GM21515 (cell line): ENCODE results near the gene PYCR2.
"Not testable (repeated sequence)": the region's sequence is repeated elsewhere in the genome, so short reads cannot be mapped to it uniquely, and the experiment has no call there.

ENCODE experiments used
- ATAC-seq: cut with Tn5 transposase; IDR thresholded peaks from one replicate; pipeline ENCODE4 v1.9.1; 2021; ENCODE audit not compliant: unreplicated experiment

PYCR2 gene

DNA sequence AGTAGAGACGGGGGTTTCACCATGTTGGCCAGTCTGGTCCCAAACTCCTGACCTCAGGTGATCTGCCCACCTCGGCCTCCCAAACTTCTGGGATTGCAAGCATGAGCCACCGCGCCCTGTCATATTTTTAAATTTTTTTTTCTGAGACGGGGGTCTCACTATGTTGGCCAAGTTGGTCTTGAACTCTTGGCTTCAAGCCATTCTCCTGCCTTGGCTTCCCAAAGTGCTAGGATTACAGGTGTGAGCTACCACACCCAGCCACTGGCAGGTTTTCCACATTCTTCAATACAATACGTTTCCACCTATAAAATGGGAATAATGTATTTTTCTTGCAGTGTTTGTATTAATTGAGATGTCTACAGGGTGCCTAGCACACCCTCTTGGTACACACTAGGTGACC lies 31.7 kb downstream of the PYCR2 start:
- no peak for ATAC-seq

DNA sequence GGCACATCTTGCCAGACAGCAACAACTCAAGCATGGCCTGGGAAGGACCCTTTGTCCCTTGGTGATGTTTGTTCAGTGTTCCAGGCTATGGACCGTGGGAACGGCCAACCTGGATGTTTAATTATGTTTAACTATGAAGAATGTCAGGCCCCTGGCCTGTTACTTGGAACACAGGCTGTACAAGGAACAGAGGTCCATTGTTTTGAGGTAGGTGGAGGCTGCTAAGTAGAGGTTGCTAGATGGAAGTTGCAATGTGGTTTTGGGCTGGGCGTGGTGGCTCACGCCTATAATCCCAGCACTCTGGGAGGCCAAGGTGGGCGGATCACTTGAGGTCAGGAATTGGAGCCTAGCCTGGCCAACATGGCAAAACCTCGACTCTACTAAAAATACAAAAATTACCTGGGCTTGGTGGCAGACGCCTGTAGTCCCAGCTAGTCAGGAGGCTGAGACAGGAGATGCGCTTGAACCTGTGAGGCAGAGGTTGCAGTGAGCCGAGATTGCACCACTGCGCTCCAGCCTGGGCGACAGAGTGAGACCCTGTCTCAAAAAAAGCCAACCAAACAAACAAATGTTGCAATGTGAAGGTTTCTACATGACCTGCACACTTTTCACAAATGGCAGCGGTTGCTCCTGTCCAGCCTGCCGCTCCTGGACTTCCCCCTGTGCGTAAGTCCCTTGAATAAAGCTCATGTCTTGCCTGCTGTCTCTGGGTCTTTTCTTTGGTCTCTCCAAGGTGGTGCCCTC lies 32.6 kb downstream of the PYCR2 start:
- no peak for ATAC-seq

GRCh38 chr1:225890346-225891228 lies 33.5 kb downstream of the PYCR2 start:
- no peak for ATAC-seq

DNA sequence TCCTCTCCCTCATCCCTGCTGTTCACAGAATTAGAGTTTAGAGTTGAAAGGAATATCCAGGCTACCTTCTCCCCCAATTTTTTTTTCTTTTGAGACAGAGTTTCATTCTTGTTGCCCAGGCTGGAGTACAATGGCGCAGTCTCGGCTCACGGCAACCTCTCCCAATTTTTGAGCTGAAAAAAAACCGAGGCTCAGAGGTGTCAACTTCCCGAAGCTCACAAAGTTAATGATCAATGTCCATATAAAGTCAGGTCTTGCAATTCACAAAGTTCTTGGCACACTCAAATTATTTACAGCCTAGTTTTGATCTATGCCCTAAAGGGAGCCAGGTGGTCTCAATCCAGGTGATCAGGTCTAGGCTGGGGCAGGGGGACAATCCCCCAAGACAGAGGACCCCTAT lies 34.3 kb downstream of the PYCR2 start:
- no peak for ATAC-seq

GRCh38 chr1:225888898-225889601 lies 35.0 kb downstream of the PYCR2 start, which contains the start of gene LEFTY1:
TSS of gene LEFTY1 (minus strand) at chr1:225889146. CDS start at chr1:225889066, 80 bp downstream.
- no peak for ATAC-seq

GRCh38 chr1:225888289-225888897 lies 35.7 kb downstream of the PYCR2 start:
- no peak for ATAC-seq

DNA sequence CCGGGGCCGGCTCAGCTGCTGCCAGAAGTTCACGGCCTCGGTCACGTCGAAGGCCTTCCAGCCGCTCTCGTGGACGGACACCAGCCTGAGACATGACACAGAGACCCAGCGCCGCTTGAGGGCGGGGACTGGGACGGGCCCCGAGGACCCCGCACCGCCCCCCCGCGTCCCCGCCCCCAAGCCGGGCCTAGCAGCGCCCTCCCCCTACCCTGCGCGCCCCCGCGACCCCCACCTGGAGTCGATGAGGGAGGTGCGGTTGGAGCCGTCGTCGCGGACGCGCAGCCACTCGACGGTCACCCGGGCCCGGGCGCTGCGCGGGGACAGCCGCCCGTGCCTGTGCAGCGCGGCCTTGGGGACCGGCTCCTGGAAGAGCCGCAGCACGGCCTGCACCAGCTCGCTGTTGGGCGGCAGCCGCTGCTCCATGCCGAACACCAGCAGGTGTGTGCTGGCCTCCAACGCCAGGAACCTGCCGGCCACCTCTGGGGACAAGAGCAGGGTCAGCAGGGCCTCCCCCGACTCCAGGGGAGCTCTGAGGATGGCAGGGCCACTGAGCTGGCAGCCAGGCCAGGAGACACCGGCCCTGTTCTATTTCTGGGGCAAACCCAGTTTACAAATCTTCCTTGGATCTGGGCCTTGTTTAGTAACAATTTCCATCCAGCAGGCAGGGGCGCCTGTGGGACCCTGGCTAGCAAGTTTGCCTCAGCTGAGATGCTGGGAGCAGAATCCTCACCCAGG lies 36.3 kb downstream of the PYCR2 start:
- ATAC-seq, result not testable (repeated sequence)

GRCh38 chr1:225887030-225887314 lies 37.1 kb downstream of the PYCR2 start:
- ATAC-seq, result no peak

GRCh38 chr1:225886159-225887029 lies 37.7 kb downstream of the PYCR2 start:
- ATAC-seq, result no peak

GRCh38 chr1:225885336-225885735 lies 38.7 kb downstream of the PYCR2 start:
- ATAC-seq, result no peak

DNA sequence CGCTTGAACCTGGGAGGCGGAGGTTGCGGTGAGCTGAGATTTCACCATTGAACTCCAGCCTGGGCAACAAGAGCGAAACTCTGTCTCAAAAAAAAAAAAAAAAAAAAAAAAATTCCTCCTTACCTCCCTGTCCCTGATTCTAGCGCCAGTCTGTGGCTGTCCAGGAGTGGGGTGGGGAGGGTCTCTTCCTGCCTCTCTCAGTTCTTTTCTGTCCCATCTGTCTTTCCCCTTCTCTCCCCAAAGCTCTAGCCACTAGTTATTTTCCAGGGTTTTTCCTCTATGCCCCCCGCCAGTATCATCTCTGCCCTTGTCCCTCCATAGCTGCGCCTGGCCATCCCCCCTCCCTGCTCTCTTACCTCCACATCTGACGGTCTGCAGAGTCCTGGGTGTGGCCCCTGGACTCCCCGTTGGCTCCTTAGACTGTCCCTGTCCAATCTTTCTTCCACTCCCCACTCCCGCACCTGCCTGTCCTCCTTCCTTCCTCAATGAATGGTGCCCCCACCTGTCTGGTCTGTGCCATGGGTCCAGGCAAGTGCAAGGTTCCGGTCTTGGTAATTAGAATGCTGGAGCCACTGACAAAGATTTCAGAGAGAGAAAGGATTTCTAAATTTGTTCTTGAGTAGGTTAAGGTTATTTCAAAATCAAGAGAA lies 40.3 kb downstream of the PYCR2 start:
- no peak for ATAC-seq

- peak; percentile 26 for ATAC-seq
Observed at GRCh38 chr1:225882694-225883615, 41.1 kb downstream of the PYCR2 start.

DNA sequence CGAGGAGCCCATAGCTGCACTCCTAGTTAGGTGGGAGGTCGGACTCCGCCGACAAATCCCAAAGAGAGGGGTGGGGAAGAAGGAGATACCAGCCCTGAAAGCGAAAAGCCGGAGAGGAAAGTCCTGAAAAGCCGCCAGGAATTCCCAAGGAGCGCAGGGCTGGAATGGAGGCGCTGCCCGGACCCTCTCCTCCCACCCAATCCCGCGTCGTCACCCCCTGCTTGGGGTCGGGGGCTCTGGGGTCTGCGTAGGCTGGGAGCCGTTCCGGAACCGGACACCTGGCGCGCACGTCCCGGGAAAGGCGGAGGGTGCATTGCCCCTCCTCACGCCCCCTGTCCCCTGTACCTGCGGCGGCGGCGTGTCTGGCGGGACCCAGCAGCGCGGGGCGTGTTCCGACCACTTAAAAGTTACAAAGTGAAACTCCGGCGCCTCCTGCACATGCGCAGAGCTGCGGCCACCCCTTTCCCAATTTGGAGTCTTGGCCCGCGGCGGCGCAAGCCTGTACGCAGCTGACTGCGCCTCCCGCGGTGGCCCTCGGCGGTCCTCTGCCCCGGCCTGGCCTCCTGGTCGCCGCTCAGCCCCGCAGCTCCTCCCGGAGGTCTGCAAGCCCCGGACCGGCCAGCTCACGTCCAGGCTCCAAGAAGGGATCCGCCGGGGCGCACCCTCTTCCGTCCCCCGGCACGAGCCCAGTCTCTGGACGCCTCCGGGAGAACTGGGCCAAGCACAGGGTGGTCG lies 41.9 kb downstream of the PYCR2 start, which contains the start of gene TMEM63A:
Gene TMEM63A (minus strand): TSS at position 422 of the 735 bp plus-strand sequence. CDS start 4,800 bp downstream, outside the sequence.
- peak; percentile 74 for ATAC-seq

GRCh38 chr1:225881081-225881958 lies 42.7 kb downstream of the PYCR2 start:
- ATAC-seq, result peak; percentile 26

DNA sequence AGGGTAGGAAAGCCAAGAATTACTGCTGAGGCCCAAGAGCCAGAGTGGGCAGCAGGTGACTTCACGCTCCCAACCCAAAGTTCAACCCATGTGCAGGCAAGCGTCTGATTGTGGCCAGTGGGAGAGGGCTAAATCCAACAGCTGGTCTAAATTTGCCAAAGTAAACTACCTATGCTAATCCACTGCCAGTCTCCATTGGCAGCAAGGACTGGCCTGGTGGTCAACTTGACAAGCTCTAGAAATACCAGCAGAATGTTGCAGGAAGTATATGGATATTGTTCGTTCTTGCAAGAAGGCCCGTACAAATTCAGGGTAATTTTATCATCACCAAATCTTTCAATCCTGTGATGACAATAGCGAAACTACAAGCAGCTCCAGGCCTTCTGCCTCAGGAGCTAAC lies 43.4 kb downstream of the PYCR2 start:
- no peak for ATAC-seq

DNA sequence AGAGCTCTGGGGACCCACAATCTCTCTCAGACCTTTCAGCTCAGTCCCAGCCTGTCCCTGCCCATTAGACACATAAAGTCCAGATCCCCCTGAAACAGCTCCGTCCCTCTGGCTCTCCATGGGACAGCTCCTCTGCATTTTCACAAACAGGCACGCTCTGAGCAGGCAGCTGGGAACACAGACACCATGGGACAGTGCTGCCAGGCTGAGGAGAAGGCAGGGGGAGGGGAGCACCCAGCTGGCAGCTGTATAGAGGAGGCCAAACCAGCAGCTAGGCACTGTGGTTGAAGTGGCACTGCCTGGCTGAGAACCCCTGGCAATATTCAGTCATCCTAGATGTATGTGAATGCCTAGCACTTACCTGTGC lies 43.8 kb downstream of the PYCR2 start:
- ATAC-seq, result no peak
